GM19351 (cell line): ENCODE results near the gene HBS1L.

Experiments used
- ATAC-seq: cut with Tn5 transposase; IDR thresholded peaks from one replicate; pipeline ENCODE4 v1.9.1; 2021; ENCODE audit warnings: mild to moderate bottlenecking, moderate library complexity; ENCODE audit not compliant: unreplicated experiment

Gene HBS1L

DNA sequence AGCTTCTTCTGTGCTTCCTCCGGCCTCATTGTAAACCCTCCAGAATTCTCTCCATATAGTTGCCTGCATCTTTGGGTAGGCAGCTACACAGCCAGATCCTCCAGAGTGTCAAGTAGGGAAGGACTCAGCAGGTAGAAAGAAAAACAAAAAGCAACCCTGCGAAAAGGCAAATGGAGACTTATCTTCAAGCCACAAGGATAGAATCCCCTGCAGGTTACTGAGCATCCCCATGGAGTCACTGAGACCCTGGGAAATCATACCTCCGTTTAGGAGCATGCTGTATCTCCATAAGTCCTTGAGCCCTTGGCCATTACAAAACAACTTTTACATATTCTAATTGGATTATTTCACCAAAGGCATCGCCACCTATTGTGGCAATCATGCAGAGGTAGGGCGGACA lies 133.3 kb downstream of the HBS1L start:
- ATAC-seq, result no peak

GRCh38 chr6:134920422-134920821 lies 134.2 kb downstream of the HBS1L start:
- ATAC-seq, result no peak

GRCh38 chr6:134918418-134918961 lies 136.1 kb downstream of the HBS1L start:
- ATAC-seq, result no peak

GRCh38 chr6:134911547-134911946 lies 143.1 kb downstream of the HBS1L start:
- ATAC-seq, result no peak

DNA sequence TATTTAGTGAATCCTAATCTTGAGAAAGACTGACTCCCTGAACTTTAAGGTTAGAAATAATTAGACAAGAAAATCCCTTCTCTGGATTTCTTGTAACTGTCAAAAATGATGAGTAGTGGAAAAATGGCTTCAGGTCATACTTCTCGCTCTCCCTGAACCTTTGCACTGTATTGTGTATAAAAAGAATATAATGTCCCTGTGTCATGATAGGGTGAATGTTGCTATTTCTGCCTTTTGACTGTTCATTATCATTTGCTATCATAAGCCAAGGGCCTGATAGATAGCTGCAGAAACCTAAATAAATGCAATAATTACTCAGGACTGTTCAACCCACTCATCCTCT lies 144.1 kb downstream of the HBS1L start:
- ATAC-seq, result no peak
